ENCODE measurements around the gene C2CD4C. TPM values are rescaled to one million over a fixed set of nuclear protein-coding genes. Genes with fewer than 3 reads are reported as not detected.

C2CD4C gene
- total RNA-seq, 1 experiment from 2014 or later, result 13.6 TPM

- TF ChIP-seq, protein P1, sequence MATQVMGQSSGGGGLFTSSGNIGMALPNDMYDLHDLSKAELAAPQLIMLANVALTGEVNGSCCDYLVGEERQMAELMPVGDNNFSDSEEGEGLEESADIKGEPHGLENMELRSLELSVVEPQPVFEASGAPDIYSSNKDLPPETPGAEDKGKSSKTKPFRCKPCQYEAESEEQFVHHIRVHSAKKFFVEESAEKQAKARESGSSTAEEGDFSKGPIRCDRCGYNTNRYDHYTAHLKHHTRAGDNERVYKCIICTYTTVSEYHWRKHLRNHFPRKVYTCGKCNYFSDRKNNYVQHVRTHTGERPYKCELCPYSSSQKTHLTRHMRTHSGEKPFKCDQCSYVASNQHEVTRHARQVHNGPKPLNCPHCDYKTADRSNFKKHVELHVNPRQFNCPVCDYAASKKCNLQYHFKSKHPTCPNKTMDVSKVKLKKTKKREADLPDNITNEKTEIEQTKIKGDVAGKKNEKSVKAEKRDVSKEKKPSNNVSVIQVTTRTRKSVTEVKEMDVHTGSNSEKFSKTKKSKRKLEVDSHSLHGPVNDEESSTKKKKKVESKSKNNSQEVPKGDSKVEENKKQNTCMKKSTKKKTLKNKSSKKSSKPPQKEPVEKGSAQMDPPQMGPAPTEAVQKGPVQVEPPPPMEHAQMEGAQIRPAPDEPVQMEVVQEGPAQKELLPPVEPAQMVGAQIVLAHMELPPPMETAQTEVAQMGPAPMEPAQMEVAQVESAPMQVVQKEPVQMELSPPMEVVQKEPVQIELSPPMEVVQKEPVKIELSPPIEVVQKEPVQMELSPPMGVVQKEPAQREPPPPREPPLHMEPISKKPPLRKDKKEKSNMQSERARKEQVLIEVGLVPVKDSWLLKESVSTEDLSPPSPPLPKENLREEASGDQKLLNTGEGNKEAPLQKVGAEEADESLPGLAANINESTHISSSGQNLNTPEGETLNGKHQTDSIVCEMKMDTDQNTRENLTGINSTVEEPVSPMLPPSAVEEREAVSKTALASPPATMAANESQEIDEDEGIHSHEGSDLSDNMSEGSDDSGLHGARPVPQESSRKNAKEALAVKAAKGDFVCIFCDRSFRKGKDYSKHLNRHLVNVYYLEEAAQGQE (IDR thresholded peaks at IDR 0.05; ENCODE audit: insufficient read depth in 1 of 2, low read depth in 2 of 2, low read length in 1 of 2), result no peak
- TF ChIP-seq CTCF (IDR thresholded peaks at IDR 0.05), result no peak
- TF ChIP-seq TCF7L2 (IDR thresholded peaks at IDR 0.05; ENCODE audit: low read depth, low read length), result no peak
- no peak for TF ChIP-seq SIN3A (IDR thresholded peaks at IDR 0.05; ENCODE audit: borderline replicate concordance, insufficient read depth, low read depth, low read length)
- Histone ChIP-seq H3K4me3 (ENCODE audit: low read depth in 2 of 2, low read length in 2 of 2) (no peak overlapping the region), H3K27ac (ENCODE audit: low read length) (no peak overlapping the region), H3K27me3 (ENCODE audit: control insufficient read depth, insufficient read depth, low read length) (no peaks in the 10 kb centered on the region), H3K9me3 (ENCODE audit: control insufficient read depth, insufficient read depth, low read depth, low read length) (no peaks in the 10 kb centered on the region), H3K4me1 (ENCODE audit: control insufficient read depth, insufficient read depth, low read length) (no peaks in the 10 kb centered on the region), H3K36me3 (ENCODE audit: control insufficient read depth, insufficient read depth, low read length) (no peaks in the 10 kb centered on the region)
- intact Hi-C loops (cut with micrococcal nuclease; ENCODE audit: unreplicated experiment), result no loop called here
- ATAC-seq, result no peak
- DNase-seq (ENCODE audit: low read depth, low spot score), result no peak
- CTCF ChIA-PET, result no interaction called here
- POLR2A ChIA-PET, result no interaction called here
- in situ Hi-C loops (cut with HindIII; ENCODE audit: low pct_unique_long_range_greater_than_20kb, low sequenced_read_pairs), result no loop called here
- no TSS peak for BruUV-seq (replicated peaks)
Measured at GRCh38 chr19:457636-458035, 48.7 kb upstream of the C2CD4C start.

- DNase-seq (ENCODE audit: low read depth, low spot score) (no peak), ATAC-seq (no peak)
- no peak for TF ChIP-seq CTCF (IDR thresholded peaks at IDR 0.05)
- in situ Hi-C loops (cut with HindIII; ENCODE audit: low pct_unique_long_range_greater_than_20kb, low sequenced_read_pairs), result no loop called here
- Histone ChIP-seq H3K27me3 (ENCODE audit: control insufficient read depth, insufficient read depth, low read length) (no peaks in the 10 kb centered on the region), H3K36me3 (ENCODE audit: control insufficient read depth, insufficient read depth, low read length) (no peaks in the 10 kb centered on the region), H3K4me1 (ENCODE audit: control insufficient read depth, insufficient read depth, low read length) (no peaks in the 10 kb centered on the region), H3K27ac (ENCODE audit: low read length) (no peak overlapping the region), H3K4me3 (ENCODE audit: low read depth in 2 of 2, low read length in 2 of 2) (no peak overlapping the region), H3K9me3 (ENCODE audit: control insufficient read depth, insufficient read depth, low read depth, low read length) (no peaks in the 10 kb centered on the region)
- intact Hi-C loops (cut with micrococcal nuclease; ENCODE audit: unreplicated experiment), result no loop called here
- no TSS peak for BruUV-seq (replicated peaks)
- POLR2A ChIA-PET, result no interaction called here
- CTCF ChIA-PET, result no interaction called here
Measured at GRCh38 chr19:456547-457110, 47.7 kb upstream of the C2CD4C start.
